WI38 (cell line): ENCODE results near the gene MRPS35.
A peak's percentile ranks its signal among the peaks of the same experiment; 100 is the strongest.

Experiments
- H3K4me3 ChIP-seq: 2 replicates; pipeline ENCODE4 v1.5.1; 2011; ENCODE audit warnings: low read depth, mild to moderate bottlenecking, control low read depth, low read length
- TF ChIP-seq, protein P1 (sequence below): IDR thresholded peaks from 2 replicates; pipeline ENCODE4 v1.5.1; 2012; ENCODE audit warnings: low read depth, mild to moderate bottlenecking, control low read depth, low read length

Gene MRPS35

DNA sequence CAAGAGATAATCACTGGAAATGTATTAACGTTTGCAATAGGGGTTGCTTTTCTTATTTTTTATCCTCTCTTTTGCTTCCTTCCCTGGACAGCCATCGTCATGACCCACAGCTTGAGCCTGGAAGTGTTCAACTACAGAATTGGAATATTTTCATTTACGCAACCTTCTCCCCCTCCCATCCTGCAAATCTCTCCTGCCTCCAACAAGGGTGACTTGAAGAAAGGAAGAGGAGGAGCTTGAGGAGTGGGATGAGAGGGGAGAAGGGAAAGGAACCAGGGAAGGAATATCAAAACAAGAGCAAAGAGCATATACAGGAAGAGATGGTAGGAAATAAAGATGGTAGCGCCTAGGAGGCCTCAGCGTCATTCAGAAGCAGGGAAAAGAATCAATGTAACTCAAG is 71.0 kb downstream of the MRPS35 start:
- TF ChIP-seq, protein P1, sequence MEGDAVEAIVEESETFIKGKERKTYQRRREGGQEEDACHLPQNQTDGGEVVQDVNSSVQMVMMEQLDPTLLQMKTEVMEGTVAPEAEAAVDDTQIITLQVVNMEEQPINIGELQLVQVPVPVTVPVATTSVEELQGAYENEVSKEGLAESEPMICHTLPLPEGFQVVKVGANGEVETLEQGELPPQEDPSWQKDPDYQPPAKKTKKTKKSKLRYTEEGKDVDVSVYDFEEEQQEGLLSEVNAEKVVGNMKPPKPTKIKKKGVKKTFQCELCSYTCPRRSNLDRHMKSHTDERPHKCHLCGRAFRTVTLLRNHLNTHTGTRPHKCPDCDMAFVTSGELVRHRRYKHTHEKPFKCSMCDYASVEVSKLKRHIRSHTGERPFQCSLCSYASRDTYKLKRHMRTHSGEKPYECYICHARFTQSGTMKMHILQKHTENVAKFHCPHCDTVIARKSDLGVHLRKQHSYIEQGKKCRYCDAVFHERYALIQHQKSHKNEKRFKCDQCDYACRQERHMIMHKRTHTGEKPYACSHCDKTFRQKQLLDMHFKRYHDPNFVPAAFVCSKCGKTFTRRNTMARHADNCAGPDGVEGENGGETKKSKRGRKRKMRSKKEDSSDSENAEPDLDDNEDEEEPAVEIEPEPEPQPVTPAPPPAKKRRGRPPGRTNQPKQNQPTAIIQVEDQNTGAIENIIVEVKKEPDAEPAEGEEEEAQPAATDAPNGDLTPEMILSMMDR, result no peak
- H3K4me3 ChIP-seq, result peak overlapping the region; percentile 85

DNA sequence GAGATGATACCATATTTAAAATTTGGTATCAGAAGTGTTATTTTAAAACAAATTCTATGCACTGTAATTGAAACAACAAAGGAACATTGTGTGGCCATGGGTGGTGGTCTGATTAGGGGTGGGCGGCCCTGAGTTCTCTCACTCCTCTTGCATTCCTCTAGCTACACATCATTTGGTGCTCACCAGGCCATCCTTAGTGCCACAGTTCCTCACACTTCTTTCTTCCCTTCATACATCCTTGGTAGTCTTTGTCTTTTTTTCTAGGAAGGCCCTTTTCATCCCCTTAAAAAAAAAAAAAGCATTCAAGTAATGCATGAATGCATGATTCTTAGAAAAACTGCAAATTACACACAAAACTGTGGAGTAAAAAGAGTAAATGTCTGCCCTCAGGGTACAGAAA is 71.8 kb downstream of the MRPS35 start:
- H3K4me3 ChIP-seq, result peak overlapping the region; percentile 85; the same call in 1 of the 2 replicates
- TF ChIP-seq, protein P1, result no peak

DNA sequence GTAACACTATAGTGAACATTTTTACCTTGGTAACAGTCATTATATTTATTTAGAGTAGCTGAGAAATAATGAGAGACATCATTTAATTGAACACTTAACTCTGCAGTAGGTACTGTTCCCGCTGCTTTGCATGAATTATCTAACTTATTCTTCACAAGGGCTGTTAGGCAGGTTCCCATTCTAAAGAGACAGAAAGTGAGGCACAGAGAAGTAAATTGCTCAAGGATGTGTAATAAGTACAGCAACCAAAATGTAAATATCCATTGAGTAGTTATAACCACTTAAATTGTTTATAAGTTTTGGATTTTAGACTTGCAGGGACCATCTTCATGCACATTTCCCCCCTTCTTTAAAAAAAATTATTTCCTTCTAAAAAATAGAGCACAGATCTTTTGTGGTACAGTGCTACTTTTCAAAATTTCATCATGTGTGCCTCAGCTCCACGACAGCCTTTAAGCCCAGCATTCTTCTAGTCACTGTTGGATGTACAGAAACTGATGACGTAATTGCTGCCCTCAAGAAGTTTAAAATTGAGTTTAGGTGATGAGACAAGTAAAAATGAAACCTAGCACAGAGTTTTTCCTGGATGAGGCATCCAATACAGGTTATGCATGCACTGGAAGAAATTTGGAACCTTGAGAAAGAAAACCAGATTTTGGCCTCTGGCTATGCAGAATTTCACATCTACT is 75.4 kb downstream of the MRPS35 start:
- TF ChIP-seq, protein P1, result no peak
- H3K4me3 ChIP-seq, result peak overlapping the region; percentile 23

DNA sequence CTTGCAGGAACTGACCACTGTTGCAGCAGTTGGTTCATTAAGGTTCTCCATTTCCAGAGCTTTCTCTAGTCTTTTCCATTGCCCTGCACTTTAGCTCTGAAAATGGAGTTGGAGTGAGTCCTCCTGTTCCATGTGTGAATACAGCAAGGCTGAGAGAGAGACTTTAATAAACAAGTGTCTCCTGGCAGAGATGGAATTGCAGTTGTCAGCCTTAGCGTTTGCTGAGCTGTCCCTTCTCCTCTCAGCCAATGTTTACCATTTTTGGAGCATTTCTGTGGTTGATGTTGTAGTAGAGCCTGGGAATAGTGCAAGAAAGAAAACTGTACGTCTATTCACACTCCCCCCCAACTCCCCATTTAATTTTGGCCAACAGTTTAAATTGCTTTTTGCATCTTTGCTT is 76.9 kb downstream of the MRPS35 start:
- TF ChIP-seq, protein P1, result no peak
- H3K4me3 ChIP-seq, result no peak overlapping the region

DNA sequence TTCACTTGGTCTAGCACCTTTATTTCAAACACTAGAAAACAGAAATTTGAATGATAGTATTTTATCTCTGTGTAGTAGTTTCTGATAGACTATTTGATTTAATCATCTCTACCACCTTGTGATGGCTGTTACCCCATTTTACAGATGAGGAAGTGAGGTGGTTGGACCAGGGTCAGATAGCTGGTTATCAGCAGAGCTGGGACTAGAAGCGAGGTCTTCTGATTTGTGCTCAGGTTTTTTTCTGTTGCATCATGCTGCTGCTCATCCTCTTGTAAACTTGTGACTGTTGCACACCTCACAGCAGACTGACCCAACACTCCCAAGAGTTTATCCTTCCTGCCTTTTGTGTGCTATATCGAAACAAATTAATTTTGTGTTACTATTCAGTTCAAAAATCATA is 79.5 kb downstream of the MRPS35 start:
- TF ChIP-seq, protein P1, result no peak

DNA sequence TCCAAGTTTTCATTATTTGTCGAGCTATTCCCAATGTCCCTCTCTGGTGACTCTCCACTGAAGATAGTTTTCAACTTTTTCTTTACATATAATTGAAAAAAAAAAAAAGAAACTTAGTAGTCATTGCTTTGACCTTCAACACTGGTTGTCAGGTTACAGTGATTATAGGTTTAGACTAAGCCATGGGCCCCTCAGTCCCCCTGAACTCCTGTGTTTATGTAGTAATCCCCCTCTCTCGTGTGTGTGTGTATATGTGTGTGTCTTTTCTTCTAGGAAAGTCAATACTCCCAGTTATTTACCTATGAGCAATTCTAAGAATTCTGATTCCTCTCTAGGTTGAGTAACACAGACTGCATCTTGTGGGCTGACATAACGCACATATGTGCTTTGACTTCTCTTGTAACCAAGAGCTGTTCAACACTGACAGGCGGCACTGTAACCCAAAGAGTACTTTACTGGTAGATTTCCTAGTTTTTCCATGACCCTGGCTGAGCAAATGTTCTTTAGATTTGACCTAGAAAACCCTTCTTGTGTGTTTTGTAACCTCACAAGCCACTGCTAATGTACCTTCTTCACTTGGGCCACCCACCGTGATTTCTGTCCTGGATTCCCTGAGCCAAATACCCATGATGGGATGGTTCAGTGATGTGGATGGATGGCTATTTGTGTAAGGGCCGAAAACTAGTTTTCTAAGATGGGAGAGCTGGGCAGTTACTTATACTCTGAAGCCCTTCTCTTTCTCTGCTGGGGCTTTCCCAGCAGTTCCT is 84.4 kb downstream of the MRPS35 start:
- H3K4me3 ChIP-seq, result no peak overlapping the region
- TF ChIP-seq, protein P1, result no peak

More for the DNA sequence above, 79.5 kb downstream of the MRPS35 start:
- no peak overlapping the region for H3K4me3 ChIP-seq

DNA sequence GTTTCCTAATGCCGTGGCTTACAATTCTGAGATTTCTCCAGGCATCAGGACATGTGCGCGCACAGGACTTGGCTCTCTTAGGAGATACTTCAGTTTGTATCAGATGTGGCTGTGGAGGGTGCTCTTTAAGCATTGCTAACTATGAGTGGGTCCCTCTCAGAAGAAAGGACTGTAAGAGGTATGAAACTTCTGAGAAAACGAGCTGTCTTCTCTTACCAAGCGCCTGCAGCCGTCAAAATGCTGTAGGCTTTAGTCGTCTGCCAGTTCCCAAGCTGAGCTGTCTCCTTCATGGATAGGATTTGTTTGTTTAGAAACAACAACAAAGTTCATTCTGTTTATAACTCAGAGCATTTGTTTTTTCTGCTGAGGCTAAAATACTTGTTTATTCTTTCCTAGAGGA is 85.5 kb downstream of the MRPS35 start:
- TF ChIP-seq, protein P1, result no peak

More for the DNA sequence above, 85.5 kb downstream of the MRPS35 start:
- no peak overlapping the region for H3K4me3 ChIP-seq
